IgD-negative memory B cell (primary cell): ENCODE data around the gene SCAMP3. TPM values are rescaled to one million over a fixed set of nuclear protein-coding genes. Genes with fewer than 3 reads are reported as not detected.
A peak's percentile ranks its signal among the peaks of the same experiment; 100 is the strongest.
"Not testable (repeated sequence)": the region's sequence is repeated elsewhere in the genome, so short reads cannot be mapped to it uniquely, and the experiment has no call there.

Experiments used
- H3K27ac Mint-ChIP-seq, 3 donors: one replicate each; pipeline ENCODE4 v1.8.0; 2020 to 2022; ENCODE audit warnings: mild to moderate bottlenecking in 3 of 3, mixed read lengths in 3 of 3, moderate library complexity in 1 of 3
- H3K27me3 Mint-ChIP-seq: one replicate; pipeline ENCODE4 v1.8.0; 2021; ENCODE audit warnings: mixed read lengths
- H3K36me3 Mint-ChIP-seq: one replicate; pipeline ENCODE4 v1.8.0; 2020; ENCODE audit warnings: mild to moderate bottlenecking, mixed read lengths
- H3K4me1 Mint-ChIP-seq, 3 donors: one replicate each; pipeline ENCODE4 v1.8.0; 2020 to 2022; ENCODE audit warnings: mixed read lengths in 3 of 3, mild to moderate bottlenecking in 1 of 3
- H3K4me3 Mint-ChIP-seq, 4 donors: one replicate each; pipeline ENCODE4 v1.8.0; 2020 to 2022; ENCODE audit warnings: mild to moderate bottlenecking in 4 of 4, mixed read lengths in 4 of 4, moderate library complexity in 3 of 4
- H3K9me3 Mint-ChIP-seq, 3 donors: one replicate each; pipeline ENCODE4 v1.8.0; 2020 to 2021; ENCODE audit warnings: mixed read lengths in 3 of 3, mild to moderate bottlenecking in 1 of 3
- polyA plus RNA-seq: library from polyadenylated mRNA; unstranded; fragments of 300-500 nt; fragmentation: Illumina TruSeq; gene quantifications from one replicate; pipeline ENCODE4 v1.2.3, GENCODE V29; 2021

Gene SCAMP3
- polyA plus RNA-seq, 1 donor from 2014 or later: 144 TPM

GRCh38 chr1:155254714-155255242 lies 7.4 kb downstream of the SCAMP3 start:
- peaks cover 3% of the 10 kb centered on the region for H3K36me3 Mint-ChIP-seq
- peaks cover 9 to 26% (median 17%) of the 10 kb centered on the region in 3 donors for H3K4me1 Mint-ChIP-seq
- peak overlapping the region in 1 of 3 donors; percentile 69 for H3K27ac Mint-ChIP-seq
- H3K9me3 Mint-ChIP-seq: no peaks in the 10 kb centered on the region
- H3K4me3 Mint-ChIP-seq: peak overlapping the region; percentile 81 to 94 (median 86)
- H3K27me3 Mint-ChIP-seq: no peaks in the 10 kb centered on the region

GRCh38 chr1:155254228-155254713 lies 7.9 kb downstream of the SCAMP3 start:
- Mint-ChIP-seq H3K9me3 (no peaks in the 10 kb centered on the region), H3K27ac (peak overlapping the region in 1 of 3 donors; percentile 69), H3K4me3 (peak overlapping the region; percentile 71 to 95 (median 86)), H3K4me1 (peaks cover 9 to 26% (median 17%) of the 10 kb centered on the region in 3 donors), H3K27me3 (no peaks in the 10 kb centered on the region), H3K36me3 (peaks cover 3% of the 10 kb centered on the region)

GRCh38 chr1:155253797-155254196 lies 8.4 kb downstream of the SCAMP3 start:
- Mint-ChIP-seq H3K9me3 (no peaks in the 10 kb centered on the region), H3K36me3 (peaks cover 3% of the 10 kb centered on the region), H3K27me3 (no peaks in the 10 kb centered on the region), H3K27ac (peak overlapping the region in 1 of 3 donors; percentile 69), H3K4me1 (peaks cover 9 to 26% (median 17%) of the 10 kb centered on the region in 3 donors), H3K4me3 (peak overlapping the region; percentile 71 to 95 (median 86))

- Mint-ChIP-seq H3K27ac (peak overlapping the region in 2 of 3 donors; percentile 50 to 69), H3K36me3 (peaks cover 3% of the 10 kb centered on the region), H3K4me3 (peak overlapping the region; percentile 63 to 94 (median 74)), H3K9me3 (no peaks in the 10 kb centered on the region), H3K4me1 (peaks cover 9 to 26% (median 17%) of the 10 kb centered on the region in 3 donors), H3K27me3 (no peaks in the 10 kb centered on the region)
Observed at GRCh38 chr1:155253208-155253607, 9.0 kb downstream of the SCAMP3 start.

- no peaks in the 10 kb centered on the region for H3K27me3 Mint-ChIP-seq
- no peaks in the 10 kb centered on the region for H3K9me3 Mint-ChIP-seq
- peak overlapping the region in 2 of 4 donors; percentile 55 to 60 for H3K4me3 Mint-ChIP-seq
- H3K27ac Mint-ChIP-seq: peak overlapping the region in 2 of 3 donors; percentile 16 to 80
- H3K36me3 Mint-ChIP-seq: no peaks in the 10 kb centered on the region
- peaks cover 6 to 19% (median 17%) of the 10 kb centered on the region in 3 donors for H3K4me1 Mint-ChIP-seq
Observed at GRCh38 chr1:155251566-155251965, 10.6 kb downstream of the SCAMP3 start.

- Mint-ChIP-seq H3K4me3 (peak overlapping the region; percentile 61 to 89 (median 68)), H3K36me3 (no peaks in the 10 kb centered on the region), H3K9me3 (no peaks in the 10 kb centered on the region), H3K27ac (peak overlapping the region in 2 of 3 donors; percentile 71 to 80), H3K27me3 (no peaks in the 10 kb centered on the region), H3K4me1 (peaks cover 7 to 21% (median 17%) of the 10 kb centered on the region in 3 donors)
Observed at GRCh38 chr1:155250633-155251449, 11.3 kb downstream of the SCAMP3 start.

GRCh38 chr1:155250246-155250632 lies 11.9 kb downstream of the SCAMP3 start:
- peak overlapping the region in 1 of 3 donors; percentile 80 for H3K27ac Mint-ChIP-seq
- no peaks in the 10 kb centered on the region for H3K27me3 Mint-ChIP-seq
- no peaks in the 10 kb centered on the region for H3K36me3 Mint-ChIP-seq
- peaks cover 10 to 21% (median 15%) of the 10 kb centered on the region in 3 donors for H3K4me1 Mint-ChIP-seq
- H3K4me3 Mint-ChIP-seq: peak overlapping the region; percentile 67 to 90 (median 81)
- H3K9me3 Mint-ChIP-seq: no peaks in the 10 kb centered on the region

GRCh38 chr1:155247667-155248553 lies 14.2 kb downstream of the SCAMP3 start:
- H3K4me3 Mint-ChIP-seq: peak overlapping the region in 2 of 4 donors; percentile 17 to 25
- H3K36me3 Mint-ChIP-seq: no peaks in the 10 kb centered on the region
- H3K27ac Mint-ChIP-seq: peak overlapping the region in 2 of 3 donors; percentile 47 to 85
- peaks cover 2% of the 10 kb centered on the region for H3K27me3 Mint-ChIP-seq
- peaks cover 18 to 23% (median 21%) of the 10 kb centered on the region in 3 donors for H3K4me1 Mint-ChIP-seq
- peaks cover 0 to 2% (median 1%) of the 10 kb centered on the region in 3 donors for H3K9me3 Mint-ChIP-seq

GRCh38 chr1:155246796-155247195 lies 15.4 kb downstream of the SCAMP3 start:
- H3K36me3 Mint-ChIP-seq, H3K4me3 Mint-ChIP-seq: not testable (repeated sequence)

GRCh38 chr1:155245163-155245524 lies 17.0 kb downstream of the SCAMP3 start:
- Mint-ChIP-seq H3K36me3 (no peaks in the 10 kb centered on the region), H3K4me3 (peak overlapping the region; percentile 87 to 90 (median 88)), H3K27ac (peak overlapping the region; percentile 57 to 100 (median 98)), H3K4me1 (peaks cover 26 to 33% (median 28%) of the 10 kb centered on the region in 3 donors), H3K27me3 (peaks cover 2% of the 10 kb centered on the region), H3K9me3 (peaks cover 0 to 2% (median 1%) of the 10 kb centered on the region in 3 donors)

More at GRCh38 chr1:155246796-155247195, 15.4 kb downstream of the SCAMP3 start:
- H3K9me3 Mint-ChIP-seq, H3K27me3 Mint-ChIP-seq: not testable (repeated sequence)
- Mint-ChIP-seq H3K27ac (peak overlapping the region in 1 of 3 donors; percentile 35), H3K4me1 (peaks cover 20 to 26% (median 23%) of the 10 kb centered on the region in 3 donors)

GRCh38 chr1:155244368-155245162 lies 17.6 kb downstream of the SCAMP3 start:
- Mint-ChIP-seq H3K27me3 (peaks cover 2% of the 10 kb centered on the region), H3K4me1 (peaks cover 26 to 31% (median 28%) of the 10 kb centered on the region in 3 donors), H3K4me3 (peak overlapping the region; percentile 87 to 90 (median 88)), H3K27ac (peak overlapping the region; percentile 98 to 100 (median 98)), H3K36me3 (no peaks in the 10 kb centered on the region), H3K9me3 (peaks cover 0 to 2% (median 1%) of the 10 kb centered on the region in 3 donors)

GRCh38 chr1:155242805-155243358 lies 19.3 kb downstream of the SCAMP3 start:
- Mint-ChIP-seq H3K9me3 (peaks cover 0 to 2% (median 1%) of the 10 kb centered on the region in 3 donors), H3K4me3 (peak overlapping the region; percentile 87 to 90 (median 88)), H3K4me1 (peaks cover 26 to 31% (median 28%) of the 10 kb centered on the region in 3 donors), H3K27ac (peak overlapping the region in 2 of 3 donors; percentile 13 to 98), H3K36me3 (no peaks in the 10 kb centered on the region), H3K27me3 (peaks cover 2% of the 10 kb centered on the region)

- Mint-ChIP-seq H3K36me3 (no peaks in the 10 kb centered on the region), H3K9me3 (peaks cover 0 to 2% (median 1%) of the 10 kb centered on the region in 3 donors), H3K27me3 (peaks cover 2% of the 10 kb centered on the region), H3K4me1 (peaks cover 26 to 31% (median 28%) of the 10 kb centered on the region in 3 donors), H3K4me3 (peak overlapping the region in 2 of 4 donors; percentile 86 to 96), H3K27ac (peak overlapping the region in 1 of 3 donors; percentile 71)
Observed at GRCh38 chr1:155241841-155242264, 20.3 kb downstream of the SCAMP3 start.
